SJSA1 (cell line): ENCODE measurements around the gene PCSK6. TPM values are rescaled to one million over a fixed set of nuclear protein-coding genes. Genes with fewer than 3 reads are reported as not detected.
A peak's percentile ranks its signal among the peaks of the same experiment; 100 is the strongest.

ENCODE experiments used
- DNase-seq, 2 experiments: peaks; one replicate each; pipeline ENCODE4 v3.0.0-alpha.2; 2015 to 2020; ENCODE audit warnings: low spot score in 2 of 2, low read depth in 1 of 2
- H3K27ac ChIP-seq: fragments of 250-450 bp; sonication (Bioruptor Pico); 2 replicates; pipeline ENCODE4 v1.5.1; 2020; ENCODE audit warnings: mild to moderate bottlenecking, moderate library complexity
- H3K27me3 ChIP-seq: fragments of 250-450 bp; sonication (Bioruptor Pico); replicated peaks from 2 replicates; pipeline ENCODE4 v1.5.1; 2020; ENCODE audit warnings: mild to moderate bottlenecking, moderate library complexity
- H3K36me3 ChIP-seq: fragments of 250-450 bp; sonication (Bioruptor Pico); 2 replicates; pipeline ENCODE4 v1.5.1; 2020; ENCODE audit warnings: mild to moderate bottlenecking
- H3K4me1 ChIP-seq: fragments of 250-450 bp; sonication (Bioruptor Pico); replicated peaks from 2 replicates; pipeline ENCODE4 v1.6.1; 2021; ENCODE audit warnings: mild to moderate bottlenecking
- H3K4me3 ChIP-seq: fragments of 250-450 bp; sonication (Bioruptor Pico); 2 replicates; pipeline ENCODE4 v1.5.1; 2020; ENCODE audit warnings: mild to moderate bottlenecking
- H3K9me3 ChIP-seq: fragments of 250-450 bp; sonication (Bioruptor Pico); replicated peaks from 2 replicates; pipeline ENCODE4 v1.5.1; 2020; ENCODE audit warnings: mild to moderate bottlenecking
- total RNA-seq: library from RNA; depleted of rRNA; stranded (reverse); fragments of >200 nt; shearing (Covaris generic); gene quantifications from 2 replicates; pipeline ENCODE4 v1.2.3, GENCODE V29; 2014

The PCSK6 gene
- total RNA-seq, 1 experiment from 2014 or later = 1.7 TPM

DNA sequence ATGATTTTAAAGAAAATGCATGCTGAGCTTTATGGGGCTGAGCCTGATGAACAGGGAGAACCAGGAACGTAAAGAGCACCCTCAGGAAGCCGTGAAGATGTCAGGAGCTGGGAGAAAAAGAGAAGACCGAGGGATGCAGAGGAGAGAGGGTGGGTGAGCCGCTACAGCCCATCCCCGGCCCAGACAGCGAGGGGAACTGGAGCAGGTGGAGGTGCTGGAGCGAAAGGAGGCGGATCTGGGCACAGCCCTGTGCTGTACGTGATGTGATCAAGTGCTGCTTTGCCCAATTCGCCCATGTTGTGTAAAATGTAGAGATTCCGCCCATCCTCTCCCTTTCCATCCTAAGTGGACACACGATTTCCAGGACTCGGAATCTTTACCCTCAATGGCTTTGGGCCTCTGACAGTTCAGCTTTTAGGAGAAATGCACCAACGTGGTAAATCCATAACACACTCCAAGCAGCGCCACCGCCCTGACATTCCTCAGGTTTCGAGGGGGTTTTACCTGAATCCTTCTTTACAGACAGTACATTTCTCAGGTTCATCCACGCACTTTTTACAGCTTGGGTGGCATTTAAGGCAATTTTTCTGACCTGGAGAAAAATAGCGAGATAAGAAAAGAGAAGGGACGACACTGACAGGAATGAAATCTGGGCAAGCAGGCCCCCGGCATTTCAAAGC, 167.4 kb downstream of the PCSK6 start:
- peak in 1 of 2 experiments; percentile 31 for DNase-seq
- no peak overlapping the region for H3K27ac ChIP-seq
- H3K27me3 ChIP-seq = peaks cover 18% of the 10 kb centered on the region; the same call in 1 of the 2 replicates
- H3K36me3 ChIP-seq = no peaks in the 10 kb centered on the region
- no peaks in the 10 kb centered on the region for H3K9me3 ChIP-seq
- H3K4me1 ChIP-seq = no peaks in the 10 kb centered on the region
- H3K4me3 ChIP-seq = no peak overlapping the region

DNA sequence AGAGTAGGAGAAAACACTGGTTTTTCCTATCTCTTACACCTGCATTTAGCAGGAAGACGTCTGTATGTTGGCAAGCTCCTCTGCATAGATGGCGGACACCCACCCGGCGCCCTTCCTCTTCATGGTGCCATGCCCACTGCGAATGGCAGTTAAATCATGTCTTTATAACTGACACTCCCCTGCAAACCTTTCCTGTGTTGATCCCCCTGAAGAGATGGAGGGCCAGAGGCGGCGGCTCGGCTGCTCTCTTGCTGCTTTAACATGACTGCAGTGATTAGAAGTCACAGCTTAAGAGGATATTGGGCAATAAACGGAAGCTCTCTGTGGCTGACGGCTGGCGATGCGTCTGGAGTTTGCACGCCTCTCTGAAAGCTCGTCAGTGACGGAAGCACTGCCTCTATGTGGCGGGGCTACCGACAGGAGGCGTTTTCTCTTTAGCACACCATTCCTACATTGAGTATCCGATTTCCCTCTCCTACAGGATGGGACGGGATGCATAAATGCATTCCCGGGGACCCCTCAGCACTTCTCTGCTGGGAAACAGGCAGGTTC, 168.9 kb downstream of the PCSK6 start:
- no peaks in the 10 kb centered on the region for H3K4me1 ChIP-seq
- no peak overlapping the region for H3K27ac ChIP-seq
- no peaks in the 10 kb centered on the region for H3K9me3 ChIP-seq
- DNase-seq = peak in 1 of 2 experiments; percentile 34
- no peak overlapping the region for H3K4me3 ChIP-seq
- peaks cover 18% of the 10 kb centered on the region; the same call in 1 of the 2 replicates for H3K27me3 ChIP-seq
- no peaks in the 10 kb centered on the region for H3K36me3 ChIP-seq

DNA sequence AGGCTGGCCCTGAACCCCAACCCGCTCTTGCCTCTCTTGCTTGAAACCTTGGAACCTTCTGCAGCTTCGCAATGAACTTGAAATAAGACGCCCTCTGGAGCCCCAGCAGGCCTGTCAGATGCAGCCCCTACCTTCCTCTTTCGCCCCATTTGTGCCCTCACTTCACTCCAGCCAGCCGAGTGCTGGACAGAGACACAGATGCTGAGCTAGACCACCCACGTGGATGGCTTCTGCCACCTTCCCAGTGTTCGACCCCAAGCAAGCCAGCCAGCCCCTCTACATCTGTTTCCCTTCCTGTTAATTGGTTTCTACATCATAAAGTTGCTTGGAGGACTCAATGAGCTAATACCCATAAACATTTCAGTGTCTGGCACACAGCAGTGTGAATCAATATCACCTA, 170.7 kb downstream of the PCSK6 start:
- no peaks in the 10 kb centered on the region for H3K36me3 ChIP-seq
- DNase-seq = no peak
- H3K4me3 ChIP-seq = no peak overlapping the region
- H3K27ac ChIP-seq = no peak overlapping the region
- peaks cover 18% of the 10 kb centered on the region; the same call in 1 of the 2 replicates for H3K27me3 ChIP-seq
- no peaks in the 10 kb centered on the region for H3K9me3 ChIP-seq
- H3K4me1 ChIP-seq = no peaks in the 10 kb centered on the region

DNA sequence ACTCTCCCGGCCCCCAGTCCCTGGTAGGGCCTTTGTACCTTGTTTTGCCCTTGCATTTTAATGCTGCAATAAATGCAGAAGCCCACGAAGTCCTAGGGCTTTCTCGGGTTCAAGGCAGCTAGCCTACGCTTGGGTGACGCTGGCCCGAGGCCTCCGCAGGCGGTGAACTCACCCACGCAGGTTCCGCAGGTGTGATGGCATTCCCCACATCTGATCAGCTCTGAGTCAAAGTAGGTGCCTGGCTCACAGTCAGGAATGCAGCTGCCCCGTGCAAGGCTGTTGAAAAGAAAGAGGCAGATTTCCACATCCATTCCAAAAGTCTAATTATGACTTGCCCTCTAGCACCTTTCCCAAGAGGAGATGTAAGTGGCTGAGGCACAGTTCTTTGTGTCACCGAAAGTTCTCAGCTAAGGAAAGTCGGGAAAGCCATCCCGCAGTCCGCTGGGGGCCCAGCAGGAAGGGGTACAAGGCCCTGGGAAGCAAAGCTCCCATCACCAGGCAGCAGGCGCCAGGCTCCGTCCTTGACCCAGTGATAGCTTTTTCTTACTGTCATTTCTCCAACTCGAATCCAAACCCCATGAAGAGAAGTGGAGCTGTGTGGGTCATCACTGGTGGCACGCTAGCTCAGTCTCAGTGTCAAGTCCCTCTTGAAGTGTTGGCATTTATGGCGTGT, 171.2 kb downstream of the PCSK6 start:
- Histone ChIP-seq H3K4me1 (no peaks in the 10 kb centered on the region), H3K27me3 (peaks cover 18% of the 10 kb centered on the region; the same call in 1 of the 2 replicates)
- no peak for DNase-seq

DNA sequence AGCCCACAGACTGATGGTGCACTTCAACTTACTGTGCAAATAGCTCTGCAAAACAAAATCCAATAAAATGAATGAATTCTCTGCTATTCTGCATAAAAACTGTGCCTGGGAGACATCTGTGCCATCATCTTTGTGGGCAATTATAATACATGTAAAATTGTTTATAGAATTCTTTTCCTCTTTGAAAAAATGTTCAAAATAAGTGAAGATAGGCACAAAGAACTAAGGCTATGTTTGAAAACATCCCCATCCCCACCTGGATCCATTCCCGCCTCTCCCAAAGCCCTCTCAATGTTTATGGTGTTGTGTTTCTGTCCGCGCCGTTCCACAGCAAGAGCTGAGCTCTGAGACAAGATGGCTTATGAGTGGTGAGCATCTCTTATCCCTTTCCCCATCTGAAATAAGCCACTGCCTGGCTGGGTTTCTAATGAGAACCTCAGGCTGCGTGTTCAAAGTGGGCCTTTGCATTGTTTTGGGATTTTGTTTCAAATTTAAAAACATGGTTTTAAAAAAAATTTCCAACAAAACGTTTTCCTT, 172.1 kb downstream of the PCSK6 start:
- Histone ChIP-seq H3K4me1 (no peaks in the 10 kb centered on the region), H3K9me3 (no peaks in the 10 kb centered on the region), H3K27ac (no peak overlapping the region), H3K36me3 (no peaks in the 10 kb centered on the region), H3K27me3 (peaks cover 17% of the 10 kb centered on the region; the same call in 1 of the 2 replicates), H3K4me3 (no peak overlapping the region)
- no peak for DNase-seq

More for the DNA sequence above, 171.2 kb downstream of the PCSK6 start:
- Histone ChIP-seq H3K4me3 (no peak overlapping the region), H3K27ac (no peak overlapping the region), H3K9me3 (no peaks in the 10 kb centered on the region), H3K36me3 (no peaks in the 10 kb centered on the region)

DNA sequence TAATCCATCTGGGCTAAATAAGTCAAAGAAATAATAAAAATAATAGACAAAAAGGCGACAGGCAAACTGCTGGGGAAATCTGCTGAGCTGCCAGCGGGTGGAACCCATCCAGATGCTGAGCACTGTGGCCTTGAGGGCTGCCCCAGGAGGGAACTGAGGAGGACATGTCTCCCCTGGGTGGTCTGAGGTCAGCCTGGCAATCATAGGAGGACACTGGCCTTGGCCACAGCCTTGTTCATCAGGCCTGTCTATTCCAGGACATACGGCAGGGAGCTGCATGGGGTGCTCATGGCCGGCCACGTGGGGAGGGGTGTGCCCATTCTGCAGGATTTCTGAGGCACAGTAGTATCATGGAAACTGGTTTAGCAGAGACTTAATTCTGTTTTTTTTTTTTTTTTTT, 173.0 kb downstream of the PCSK6 start:
- H3K36me3 ChIP-seq = no peaks in the 10 kb centered on the region
- no peak overlapping the region for H3K27ac ChIP-seq
- no peak for DNase-seq
- H3K4me3 ChIP-seq = no peak overlapping the region
- H3K4me1 ChIP-seq = no peaks in the 10 kb centered on the region
- no peaks in the 10 kb centered on the region for H3K9me3 ChIP-seq
- peaks cover 10% of the 10 kb centered on the region; the same call in 1 of the 2 replicates for H3K27me3 ChIP-seq

DNA sequence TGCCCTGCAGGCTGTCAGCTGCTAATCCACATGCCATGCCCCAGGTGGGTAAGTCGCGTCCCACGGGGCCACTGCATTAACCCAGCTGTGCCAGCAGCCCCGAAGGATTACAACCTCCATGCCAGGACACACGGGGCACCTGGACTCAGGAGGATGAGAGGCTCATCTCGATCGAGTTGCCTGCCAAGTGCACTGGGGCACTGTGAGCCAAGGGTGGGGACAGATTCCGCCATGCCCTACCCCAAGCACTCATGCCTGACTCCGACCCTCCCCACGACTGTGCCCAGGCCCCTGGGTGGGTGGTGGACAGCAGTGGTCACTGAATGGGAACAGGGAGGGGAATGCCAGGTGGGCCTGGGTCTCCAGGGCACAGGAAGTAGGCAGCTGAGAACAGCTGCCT, 173.8 kb downstream of the PCSK6 start:
- no peaks in the 10 kb centered on the region for H3K36me3 ChIP-seq
- no peaks in the 10 kb centered on the region for H3K4me1 ChIP-seq
- peak in 1 of 2 experiments; percentile 31 for DNase-seq
- H3K27ac ChIP-seq = no peak overlapping the region
- H3K27me3 ChIP-seq = peaks cover 5% of the 10 kb centered on the region; the same call in 1 of the 2 replicates
- H3K4me3 ChIP-seq = no peak overlapping the region
- no peaks in the 10 kb centered on the region for H3K9me3 ChIP-seq

DNA sequence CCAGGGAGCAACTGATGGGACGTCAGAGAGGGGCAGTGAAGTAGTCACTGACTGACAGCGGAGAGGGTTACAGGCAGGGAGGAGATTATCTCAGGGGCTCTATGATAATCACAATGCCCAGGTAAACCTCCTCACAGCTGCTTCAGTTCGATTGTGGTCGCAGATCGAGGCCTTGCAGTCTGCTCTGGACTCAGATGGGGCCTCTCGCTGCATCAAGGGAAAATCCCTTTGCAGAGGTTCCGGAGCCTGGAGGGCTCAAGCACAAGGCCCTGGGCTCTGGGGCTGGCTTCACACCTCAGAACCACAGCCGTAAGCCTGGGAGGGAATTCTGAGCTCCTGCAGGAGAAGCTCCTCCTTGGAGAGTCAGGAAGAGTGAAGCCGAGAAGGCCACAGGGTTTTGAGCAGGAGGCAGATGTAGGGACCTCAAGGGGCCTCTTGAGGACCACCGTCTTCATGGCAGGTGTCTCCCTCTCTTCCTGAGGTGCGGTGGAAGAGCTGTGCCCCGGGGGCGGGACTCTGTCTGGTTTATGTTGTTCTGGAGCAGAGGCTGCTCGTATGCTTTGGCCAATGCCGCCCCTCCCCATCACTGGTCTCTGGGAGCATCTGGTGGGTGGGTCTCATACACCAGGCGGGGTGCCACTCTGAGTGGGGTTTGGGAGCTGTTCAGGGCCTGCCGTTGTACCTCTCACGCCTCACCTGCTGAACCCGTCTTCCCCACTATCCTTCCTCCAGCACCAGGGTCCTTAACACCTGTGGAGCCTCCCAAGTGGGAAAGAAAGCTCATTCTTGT, 175.0 kb downstream of the PCSK6 start:
- H3K4me1 ChIP-seq = no peaks in the 10 kb centered on the region
- peaks cover 5% of the 10 kb centered on the region; the same call in 1 of the 2 replicates for H3K27me3 ChIP-seq
- no peaks in the 10 kb centered on the region for H3K9me3 ChIP-seq
- H3K36me3 ChIP-seq = no peaks in the 10 kb centered on the region
- no peak for DNase-seq
- no peak overlapping the region for H3K27ac ChIP-seq
- no peak overlapping the region for H3K4me3 ChIP-seq

DNA sequence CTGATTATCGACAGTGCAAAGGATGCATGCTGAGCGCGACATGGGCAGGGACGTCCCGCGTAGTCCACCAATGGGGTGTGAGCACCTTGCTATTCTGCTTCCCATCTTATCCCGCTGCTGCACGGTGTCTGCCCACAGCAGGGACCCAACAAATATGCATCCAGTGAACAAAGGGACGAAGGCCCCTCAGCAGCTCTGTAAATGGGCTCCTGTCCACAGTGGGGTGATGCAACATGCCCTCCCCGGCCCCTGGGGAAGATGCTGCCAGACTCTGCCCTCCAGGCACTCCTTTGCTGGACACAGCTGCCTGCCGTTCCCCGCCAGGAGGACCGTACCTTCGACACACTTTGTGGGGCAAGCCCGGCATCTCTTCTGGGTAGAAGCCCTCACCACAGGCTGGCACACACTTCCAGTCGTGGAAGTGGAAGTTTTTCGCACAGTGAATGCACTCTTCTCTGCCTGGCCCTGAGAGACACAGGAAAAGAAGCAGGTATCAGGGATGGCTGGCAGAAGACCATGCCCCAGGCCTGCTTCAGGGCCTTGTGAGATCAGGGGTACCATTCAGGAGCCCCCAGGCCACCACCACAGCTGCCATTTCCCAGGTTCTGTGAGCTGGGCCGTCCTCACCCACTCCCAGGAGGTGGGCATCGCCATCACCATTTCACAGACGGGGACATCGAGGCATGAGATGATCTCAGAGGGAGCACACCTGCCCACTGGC, 176.3 kb downstream of the PCSK6 start:
- Histone ChIP-seq H3K27ac (no peak overlapping the region), H3K4me3 (no peak overlapping the region), H3K9me3 (no peaks in the 10 kb centered on the region), H3K27me3 (no peaks in the 10 kb centered on the region), H3K36me3 (no peaks in the 10 kb centered on the region), H3K4me1 (no peaks in the 10 kb centered on the region)
- DNase-seq = no peak

DNA sequence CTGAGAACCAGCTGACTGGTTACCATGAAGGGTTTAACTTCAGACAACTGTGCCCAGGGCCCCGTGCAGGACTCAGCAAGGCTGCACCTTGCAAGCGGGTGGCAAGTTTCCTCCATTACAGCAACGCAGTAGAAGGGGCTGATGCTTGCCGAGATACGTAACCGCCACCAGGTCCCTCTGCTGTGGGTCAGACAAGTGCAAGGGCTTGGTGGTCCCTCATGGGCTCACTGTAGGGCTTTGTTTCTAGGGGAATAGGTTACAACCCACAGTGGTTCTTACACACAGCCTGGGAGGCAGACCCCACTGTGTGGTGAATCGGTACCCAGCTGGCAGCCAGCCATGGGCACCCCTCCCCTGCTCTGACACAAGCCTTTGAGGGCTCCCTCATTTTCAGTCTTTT, 179.0 kb downstream of the PCSK6 start:
- Histone ChIP-seq H3K36me3 (no peaks in the 10 kb centered on the region), H3K27ac (no peak overlapping the region), H3K27me3 (no peaks in the 10 kb centered on the region), H3K4me1 (no peaks in the 10 kb centered on the region), H3K9me3 (no peaks in the 10 kb centered on the region), H3K4me3 (no peak overlapping the region)
- DNase-seq = peak in 1 of 2 experiments; percentile 34

DNA sequence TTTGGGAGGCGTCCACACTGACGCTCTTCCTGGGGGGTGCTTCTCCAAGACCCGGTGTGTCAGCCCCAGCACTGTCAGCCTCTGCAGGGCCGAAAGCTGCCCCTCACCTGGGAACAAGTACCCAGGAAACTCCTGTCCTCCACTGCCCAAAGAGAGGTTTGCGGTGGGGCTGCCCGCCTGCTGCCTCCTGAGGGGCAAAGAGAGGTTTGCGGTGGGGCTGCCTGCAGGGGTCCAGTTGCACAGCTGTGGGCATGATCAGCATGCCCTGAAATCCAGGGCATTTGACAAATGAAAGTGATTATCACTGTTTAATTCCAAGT, 179.4 kb downstream of the PCSK6 start:
- H3K4me1 ChIP-seq = no peaks in the 10 kb centered on the region
- DNase-seq = peak in 1 of 2 experiments; percentile 30
- H3K27me3 ChIP-seq = no peaks in the 10 kb centered on the region
- H3K9me3 ChIP-seq = no peaks in the 10 kb centered on the region
- H3K36me3 ChIP-seq = no peaks in the 10 kb centered on the region
- H3K4me3 ChIP-seq = no peak overlapping the region
- H3K27ac ChIP-seq = no peak overlapping the region

DNA sequence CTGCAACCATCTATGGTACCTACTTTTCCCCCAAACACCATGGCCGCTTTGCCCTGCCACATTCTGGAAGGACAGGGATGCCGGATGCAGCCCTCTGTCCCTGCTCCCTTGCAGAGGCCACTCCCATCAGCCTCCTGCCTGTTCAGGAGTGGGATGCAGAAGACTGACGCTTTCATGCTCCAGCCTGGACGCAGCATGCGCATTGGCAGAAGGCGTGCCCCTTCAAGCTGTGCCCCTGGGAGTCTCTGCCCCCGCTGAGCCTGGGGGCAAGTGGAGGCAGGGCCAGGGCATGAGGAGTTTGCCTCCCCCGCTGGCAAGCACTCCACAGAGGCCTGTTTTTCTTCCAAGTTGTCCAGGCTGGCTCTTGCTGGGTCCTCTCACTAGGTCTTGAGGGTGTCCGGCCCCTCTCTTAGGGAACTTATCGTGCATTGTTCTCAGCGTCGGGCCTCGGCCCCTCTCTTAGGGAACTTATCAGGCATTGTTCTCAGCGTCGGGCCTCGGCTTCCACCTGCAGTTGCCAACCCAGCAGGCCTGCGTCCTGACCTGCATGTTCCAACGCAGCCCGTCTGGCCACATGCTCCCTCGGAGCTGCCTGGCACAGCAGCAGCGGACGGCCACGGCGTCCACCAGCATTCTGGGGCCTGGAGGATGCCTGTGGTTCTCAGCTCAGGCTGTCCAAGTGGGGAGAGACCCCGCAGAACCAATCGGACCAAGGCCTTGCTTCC, 179.9 kb downstream of the PCSK6 start:
- H3K27me3 ChIP-seq = no peaks in the 10 kb centered on the region
- no peak overlapping the region for H3K27ac ChIP-seq
- no peaks in the 10 kb centered on the region for H3K9me3 ChIP-seq
- H3K4me1 ChIP-seq = no peaks in the 10 kb centered on the region
- peak in 1 of 2 experiments; percentile 34 for DNase-seq
- H3K36me3 ChIP-seq = no peaks in the 10 kb centered on the region
- no peak overlapping the region for H3K4me3 ChIP-seq
